ENCODE data around the gene GRIN3A. TPM values are rescaled to one million over a fixed set of nuclear protein-coding genes. Genes with fewer than 3 reads are reported as not detected.

GRIN3A gene
- total RNA-seq: not detected in 2 replicates

GRCh38 chr9:101738566-101739183 lies at the start of gene GRIN3A:
GRIN3A (minus strand) TSS chr9:101738647; CDS start chr9:101737979, 668 bp downstream.

GRCh38 chr9:101594796-101595195 lies 143.7 kb downstream of the GRIN3A start, which contains the start of gene PPP3R2:
PPP3R2 (minus strand) TSS chr9:101594969; CDS start chr9:101594921, 48 bp downstream.

GRCh38 chr9:101533334-101534204 lies 204.9 kb downstream of the GRIN3A start, which contains the start of gene RNF20:
RNF20 (plus strand) TSS chr9:101533853; CDS start chr9:101535424, 1,571 bp downstream.

Other genes with a start within 250 kb of the GRIN3A start
- 30.4 and 38.5 TPM in 2 replicates for gene RNF20, start 204.8 kb downstream of the GRIN3A start, total RNA-seq
- not detected in 2 replicates for gene PPP3R2, start 143.7 kb downstream of the GRIN3A start, total RNA-seq